Activated effector memory CD4-positive, alpha-beta T cell treated with Interleukin-2 at 50 U/mL for 16 hours (primary cell): ENCODE data around the gene FUOM.

Experiments used
- DNase-seq: peaks from one replicate; pipeline ENCODE4 v3.0.0-alpha.2; 2020

FUOM gene

DNA sequence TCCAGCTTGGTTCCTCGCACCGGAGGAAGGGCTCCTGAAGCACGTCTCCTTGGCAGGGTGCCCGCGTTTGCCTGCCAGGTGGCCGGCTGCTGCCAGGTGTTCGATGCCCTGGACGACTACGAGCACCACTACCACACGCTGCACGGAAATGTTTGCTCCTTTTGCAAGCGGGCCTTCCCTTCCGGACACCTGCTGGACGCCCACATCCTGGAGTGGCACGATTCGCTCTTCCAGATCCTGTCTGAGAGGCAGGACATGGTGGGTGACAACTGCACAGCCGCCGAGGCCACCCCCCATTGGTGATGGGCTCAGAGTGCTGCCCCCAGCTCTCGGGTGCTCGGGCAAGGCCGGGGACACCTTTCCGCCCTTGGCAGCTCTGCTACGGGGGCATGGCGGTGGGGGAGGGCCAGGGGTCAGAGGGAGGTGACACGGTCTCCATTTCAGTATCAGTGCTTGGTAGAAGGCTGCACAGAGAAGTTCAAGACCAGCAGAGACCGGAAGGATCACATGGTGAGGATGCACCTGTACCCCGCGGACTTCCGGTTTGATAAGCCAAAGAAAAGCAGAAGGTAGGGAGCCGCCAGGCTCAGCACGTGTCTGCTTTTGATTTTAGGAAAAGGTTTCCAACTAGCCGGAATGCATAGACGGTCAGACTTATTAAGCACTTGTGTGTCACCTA is 48.0 kb downstream of the FUOM start:
- no peak for DNase-seq

DNA sequence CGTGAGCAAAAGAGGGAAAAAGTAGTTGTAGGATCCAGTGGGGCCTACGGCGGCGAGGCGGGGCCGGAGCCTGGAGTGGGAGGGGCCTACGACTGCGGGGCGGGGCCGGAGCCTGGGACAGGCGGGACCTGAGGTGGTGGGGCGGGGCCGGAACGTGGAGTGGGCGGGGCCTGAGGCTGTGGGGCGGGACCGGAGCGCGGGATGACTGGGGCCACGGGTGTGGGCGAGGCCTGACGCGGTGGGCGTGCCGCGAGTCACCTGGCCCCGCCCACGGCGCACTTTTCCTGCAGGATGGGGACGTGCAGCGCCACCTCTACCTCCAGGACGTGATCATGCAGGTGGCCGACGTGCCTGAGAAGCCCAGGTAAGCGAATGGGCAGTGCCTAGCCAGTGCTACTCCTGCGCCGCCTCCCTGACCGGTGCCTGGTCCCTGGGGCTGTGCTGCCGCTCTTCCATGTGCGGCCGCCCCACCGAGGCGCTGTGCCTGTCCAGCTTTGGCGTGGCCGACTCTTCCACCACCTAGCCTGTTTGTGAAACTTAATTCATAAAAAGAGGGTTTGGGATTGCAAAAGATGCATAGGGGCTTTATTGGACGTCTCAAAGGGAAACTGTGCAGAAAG is 48.6 kb downstream of the FUOM start:
- DNase-seq = peak; percentile 84

DNA sequence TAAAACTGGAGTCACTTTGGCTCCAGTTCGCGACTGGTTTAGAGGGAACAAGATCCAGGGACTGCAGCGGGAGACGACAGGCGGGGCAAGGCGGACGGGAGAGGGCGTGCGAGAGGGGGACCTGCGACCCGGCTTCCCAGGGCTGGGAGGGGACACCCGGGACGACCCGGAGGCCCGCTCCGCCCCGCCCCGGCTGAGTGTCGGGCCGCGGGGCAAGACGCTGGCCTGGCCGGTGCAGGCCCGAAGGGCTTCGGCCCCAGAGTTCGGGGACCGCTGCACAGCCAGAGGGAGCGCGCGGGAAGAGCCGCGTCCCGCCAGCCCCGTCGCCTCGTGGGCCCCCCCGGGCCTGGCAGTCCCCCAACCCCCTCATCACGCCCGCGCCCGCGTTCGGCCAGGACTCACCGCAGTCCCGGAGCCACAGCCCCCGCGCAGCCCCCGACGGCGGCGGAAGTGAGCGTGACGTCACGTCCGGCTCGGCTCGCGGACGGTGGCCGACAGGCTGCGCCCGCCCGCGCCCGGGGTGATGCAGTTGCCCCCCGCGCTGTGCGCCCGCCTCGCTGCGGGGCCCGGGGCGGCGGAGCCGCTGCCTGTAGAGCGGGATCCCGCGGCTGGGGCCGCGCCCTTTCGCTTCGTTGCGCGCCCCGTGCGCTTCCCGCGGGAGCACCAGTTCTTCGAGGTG is 49.3 kb downstream of the FUOM start, which contains the start of the genes TUBGCP2 and ZNF511:
TSS of gene TUBGCP2 (minus strand) at position 452 of the 679 bp plus-strand sequence. CDS start 5,931 bp downstream, outside the sequence.
TSS of gene ZNF511 (plus strand) at position 494 of the 679 bp plus-strand sequence. CDS start at position 524, 30 bp downstream.
- DNase-seq = peak; percentile 87

DNA sequence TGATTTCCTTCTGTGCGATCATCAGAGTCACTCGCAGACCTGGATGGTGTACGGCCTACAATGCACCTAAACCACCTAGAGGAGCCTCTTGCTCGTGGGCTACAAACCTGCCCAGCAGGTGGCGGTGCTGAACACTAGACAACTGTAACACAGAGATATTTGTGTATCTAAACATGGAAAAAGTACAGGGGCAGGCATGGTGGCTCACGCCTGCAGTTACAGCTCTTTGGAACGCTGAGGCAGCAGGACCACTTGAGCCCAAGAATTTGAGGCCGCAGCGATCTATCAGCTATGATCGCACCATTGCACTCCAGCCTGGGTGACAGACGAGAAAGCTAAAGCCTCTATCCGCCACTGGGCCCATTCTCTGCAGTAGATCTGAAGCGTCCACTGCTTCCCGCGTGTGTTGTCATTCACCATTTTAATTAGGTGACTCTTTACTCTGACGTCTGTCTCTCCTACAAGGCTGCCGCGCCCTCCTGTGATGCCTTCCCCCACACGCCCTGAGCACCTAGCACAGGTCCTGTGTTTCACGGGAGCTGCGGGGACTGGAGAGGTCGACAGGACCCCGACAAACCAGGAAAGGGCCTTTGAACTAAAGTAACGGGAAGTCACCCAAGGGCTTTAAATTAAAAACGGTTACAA is 49.9 kb downstream of the FUOM start:
- DNase-seq = peak; percentile 81

DNA sequence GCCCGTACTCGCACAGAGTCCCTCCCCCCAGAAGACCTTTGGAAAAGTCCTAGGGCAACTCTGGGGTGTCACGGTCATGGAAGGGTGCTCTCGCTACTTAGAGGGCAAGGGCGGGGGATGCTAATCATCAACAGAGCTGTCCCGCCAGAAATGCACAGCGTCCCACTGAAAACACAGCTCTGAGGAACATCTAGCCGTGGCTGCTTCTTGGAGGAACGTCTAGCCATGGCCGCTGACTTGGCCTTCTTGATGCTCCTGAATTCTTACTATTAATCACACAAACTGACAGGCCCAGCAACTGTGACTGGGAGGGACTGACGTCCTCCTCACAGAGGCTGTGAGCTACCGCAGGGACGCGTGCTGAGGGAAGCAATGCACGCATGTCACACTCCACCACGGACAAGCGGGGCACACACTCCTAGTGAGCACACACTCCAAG is 50.9 kb downstream of the FUOM start:
- DNase-seq = no peak

DNA sequence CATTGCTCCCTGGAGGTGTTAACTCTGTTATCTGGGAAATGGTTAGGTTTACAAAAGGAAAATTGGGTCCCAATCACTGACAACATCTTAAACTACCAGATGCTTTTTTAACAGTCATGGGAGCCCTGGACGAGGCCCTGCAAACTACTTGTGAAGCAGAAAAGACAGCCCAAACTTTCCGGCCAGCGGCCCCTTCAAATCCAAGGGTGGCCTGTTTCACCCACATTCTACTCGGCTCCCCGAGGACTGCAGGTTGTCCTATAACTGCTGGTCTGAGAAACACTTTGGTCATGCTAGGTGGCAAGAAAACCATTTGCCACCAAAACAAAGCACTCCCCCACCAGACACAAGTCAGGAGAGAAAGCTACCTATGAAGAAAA is 51.7 kb downstream of the FUOM start:
- no peak for DNase-seq
